ENCODE data around the gene CHRDL2. TPM values are rescaled to one million over a fixed set of nuclear protein-coding genes. Genes with fewer than 3 reads are reported as not detected.

Gene CHRDL2
- total RNA-seq, 1 donor from 2014 or later: 1.2 TPM

DNA sequence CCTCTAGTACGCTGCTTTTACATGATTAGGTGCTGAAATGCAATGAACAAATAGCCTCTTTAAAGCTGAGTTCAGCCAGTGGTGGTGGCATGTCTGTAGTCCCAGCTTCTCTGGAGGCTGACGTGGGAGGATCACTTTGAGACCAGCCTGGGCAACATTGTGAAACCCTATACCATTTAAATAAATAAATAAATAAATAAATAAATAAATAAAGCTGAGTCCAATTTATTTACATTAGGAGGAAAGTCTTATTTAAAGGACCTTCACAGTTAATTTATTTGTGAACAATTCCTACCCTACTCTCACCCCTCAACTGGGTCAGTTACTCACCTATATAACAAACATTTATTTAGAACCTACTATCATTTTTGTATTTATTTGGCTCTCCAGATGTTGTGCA, 4.8 kb upstream of the CHRDL2 start:
- peaks cover 20% of the 10 kb centered on the region for H3K27me3 ChIP-seq (ENCODE audit: low read depth)
- H3K36me3 ChIP-seq: no peaks in the 10 kb centered on the region
- TF ChIP-seq, protein P1, sequence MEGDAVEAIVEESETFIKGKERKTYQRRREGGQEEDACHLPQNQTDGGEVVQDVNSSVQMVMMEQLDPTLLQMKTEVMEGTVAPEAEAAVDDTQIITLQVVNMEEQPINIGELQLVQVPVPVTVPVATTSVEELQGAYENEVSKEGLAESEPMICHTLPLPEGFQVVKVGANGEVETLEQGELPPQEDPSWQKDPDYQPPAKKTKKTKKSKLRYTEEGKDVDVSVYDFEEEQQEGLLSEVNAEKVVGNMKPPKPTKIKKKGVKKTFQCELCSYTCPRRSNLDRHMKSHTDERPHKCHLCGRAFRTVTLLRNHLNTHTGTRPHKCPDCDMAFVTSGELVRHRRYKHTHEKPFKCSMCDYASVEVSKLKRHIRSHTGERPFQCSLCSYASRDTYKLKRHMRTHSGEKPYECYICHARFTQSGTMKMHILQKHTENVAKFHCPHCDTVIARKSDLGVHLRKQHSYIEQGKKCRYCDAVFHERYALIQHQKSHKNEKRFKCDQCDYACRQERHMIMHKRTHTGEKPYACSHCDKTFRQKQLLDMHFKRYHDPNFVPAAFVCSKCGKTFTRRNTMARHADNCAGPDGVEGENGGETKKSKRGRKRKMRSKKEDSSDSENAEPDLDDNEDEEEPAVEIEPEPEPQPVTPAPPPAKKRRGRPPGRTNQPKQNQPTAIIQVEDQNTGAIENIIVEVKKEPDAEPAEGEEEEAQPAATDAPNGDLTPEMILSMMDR (IDR thresholded peaks at IDR 0.05): no peak
- no peak overlapping the region for H3K4me3 ChIP-seq
- DNase-seq (no peak), ATAC-seq (no peak)
- intact Hi-C loops (cut with DNase I): no loop called here
- peaks cover 4% of the 10 kb centered on the region for H3K4me1 ChIP-seq
- no peaks in the 10 kb centered on the region for H3K9me3 ChIP-seq
- no peak overlapping the region for H3K27ac ChIP-seq

DNA sequence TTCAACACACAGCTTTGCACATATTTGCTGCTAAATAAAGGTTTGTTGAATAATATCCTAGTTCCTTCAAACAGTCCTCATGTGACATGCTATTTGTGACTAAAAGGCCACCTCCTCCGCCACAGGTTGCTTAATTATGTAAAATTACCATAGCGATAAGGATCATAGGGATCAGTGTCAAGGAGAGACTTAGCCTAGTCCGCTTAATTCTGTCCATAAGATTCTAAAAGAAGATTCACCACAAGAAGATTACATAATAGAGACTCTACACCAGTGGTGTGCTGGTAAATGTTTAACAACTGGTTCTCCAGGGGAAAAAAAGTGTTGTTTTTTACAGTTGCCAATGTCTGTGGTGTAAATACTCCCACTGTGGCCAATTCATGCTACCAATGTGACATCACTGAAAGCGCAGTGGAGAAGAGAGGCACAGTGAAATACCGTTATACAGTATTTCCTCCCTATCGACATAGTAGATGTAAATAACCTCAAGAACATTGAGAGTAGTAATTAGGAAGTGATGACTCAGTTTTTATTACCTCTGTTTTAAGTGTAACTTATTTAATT, 4.2 kb upstream of the CHRDL2 start:
- intact Hi-C loops (cut with DNase I): no loop called here
- H3K27ac ChIP-seq: no peak overlapping the region
- DNase-seq: no peak
- H3K4me1 ChIP-seq: peaks cover 4% of the 10 kb centered on the region
- no peaks in the 10 kb centered on the region for H3K9me3 ChIP-seq
- ATAC-seq: no peak
- peaks cover 26% of the 10 kb centered on the region for H3K27me3 ChIP-seq (ENCODE audit: low read depth)
- no peaks in the 10 kb centered on the region for H3K36me3 ChIP-seq
- TF ChIP-seq, protein P1 (IDR thresholded peaks at IDR 0.05): no peak
- H3K4me3 ChIP-seq: no peak overlapping the region

DNA sequence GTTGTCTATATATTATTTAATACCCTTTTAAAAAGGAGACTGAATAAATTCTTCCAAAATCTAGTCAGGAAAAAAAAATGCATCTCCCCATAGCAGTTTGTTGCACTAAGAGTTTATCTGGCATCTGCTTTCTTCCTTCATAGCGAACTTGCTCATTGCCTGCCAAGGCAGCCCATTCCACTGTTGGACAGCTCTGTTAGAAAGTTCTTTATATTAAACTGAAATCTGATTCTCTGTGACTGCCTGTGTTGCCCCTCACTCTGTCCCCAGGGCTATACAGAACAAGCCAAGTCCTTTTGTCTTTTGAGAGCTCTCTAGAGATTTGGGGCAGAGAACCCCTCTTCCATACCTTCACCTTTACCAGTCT, 3.3 kb upstream of the CHRDL2 start:
- H3K27me3 ChIP-seq (ENCODE audit: low read depth): peaks cover 29% of the 10 kb centered on the region
- intact Hi-C loops (cut with DNase I): no loop called here
- H3K9me3 ChIP-seq: no peaks in the 10 kb centered on the region

DNA sequence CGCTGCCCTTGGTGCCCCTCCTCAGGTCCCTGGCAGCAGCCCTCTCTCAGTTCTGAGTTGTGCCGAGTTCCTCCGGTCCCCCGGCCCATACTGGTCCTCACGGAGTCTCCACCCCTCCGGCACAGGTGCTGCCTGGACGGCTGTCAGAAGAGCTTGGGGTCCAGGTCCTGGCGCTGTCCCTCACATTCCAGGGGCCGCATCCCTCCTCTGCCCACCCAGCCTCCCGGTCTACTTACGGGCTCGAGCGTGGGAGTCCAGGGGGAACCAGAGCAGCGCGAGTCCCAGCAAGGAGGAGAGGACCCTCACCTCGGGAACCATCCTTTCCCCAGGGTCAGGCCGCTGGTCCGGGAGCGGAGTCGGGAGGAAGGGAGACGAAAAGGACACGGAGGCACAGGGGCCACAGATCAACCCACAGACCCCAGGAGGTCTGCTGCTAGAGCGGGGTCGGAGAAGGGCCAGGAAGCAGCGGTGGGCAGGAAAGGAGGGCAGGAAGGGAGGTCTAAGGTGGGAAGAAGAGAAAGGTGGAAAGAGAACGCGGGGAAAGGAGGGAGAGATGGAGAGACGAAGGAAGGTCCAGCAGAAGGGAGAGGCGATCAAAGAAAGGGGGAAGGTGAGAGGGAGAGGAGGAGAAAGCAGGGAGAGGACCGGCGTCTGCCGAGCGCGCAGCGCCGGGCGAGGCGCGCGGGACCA, 510 bp downstream of the CHRDL2 start:
- Histone ChIP-seq H3K4me1 (peaks cover 8% of the 10 kb centered on the region), H3K27me3 (ENCODE audit: low read depth) (peaks cover 25% of the 10 kb centered on the region), H3K36me3 (no peaks in the 10 kb centered on the region), H3K27ac (no peak overlapping the region), H3K4me3 (no peak overlapping the region), H3K9me3 (no peaks in the 10 kb centered on the region)
- DNase-seq (no peak), ATAC-seq (no peak)
- intact Hi-C loops (cut with DNase I): no loop called here
- TF ChIP-seq, protein P1 (IDR thresholded peaks at IDR 0.05): no peak

More for the DNA sequence above, 3.3 kb upstream of the CHRDL2 start:
- DNase-seq (no peak), ATAC-seq (no peak)
- TF ChIP-seq, protein P1 (IDR thresholded peaks at IDR 0.05): no peak
- H3K36me3 ChIP-seq: no peaks in the 10 kb centered on the region
- peaks cover 4% of the 10 kb centered on the region for H3K4me1 ChIP-seq
- no peak overlapping the region for H3K4me3 ChIP-seq
- H3K27ac ChIP-seq: no peak overlapping the region

DNA sequence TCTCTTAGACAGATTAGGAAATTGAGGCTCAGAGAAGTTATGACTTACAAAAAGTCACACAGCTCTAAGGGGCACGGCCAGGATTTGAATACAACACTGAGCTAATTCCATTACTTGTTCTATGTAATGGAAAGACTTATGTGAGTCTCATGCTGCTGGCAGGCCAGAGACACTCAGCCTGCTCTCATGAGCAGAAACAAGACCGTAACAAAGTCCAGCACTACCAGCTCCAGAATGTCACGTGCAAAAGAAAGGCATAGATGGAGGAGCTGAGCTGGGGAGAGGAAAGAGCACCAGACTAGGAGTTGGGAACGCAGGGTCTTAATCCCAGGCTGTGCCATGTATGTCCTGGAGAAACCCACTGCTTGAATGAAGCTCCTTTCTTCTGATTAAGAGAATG, 1.8 kb downstream of the CHRDL2 start:
- Histone ChIP-seq H3K36me3 (no peaks in the 10 kb centered on the region), H3K4me3 (no peak overlapping the region), H3K4me1 (peaks cover 8% of the 10 kb centered on the region), H3K27me3 (ENCODE audit: low read depth) (peaks cover 25% of the 10 kb centered on the region), H3K9me3 (no peaks in the 10 kb centered on the region), H3K27ac (no peak overlapping the region)
- intact Hi-C loops (cut with DNase I): no loop called here
- TF ChIP-seq, protein P1 (IDR thresholded peaks at IDR 0.05): no peak
- DNase-seq (no peak), ATAC-seq (no peak)
